GM12878 (cell line): ENCODE data around the gene CALHM3. TPM values are rescaled to one million over a fixed set of nuclear protein-coding genes. Genes with fewer than 3 reads are reported as not detected.

ENCODE experiments used
- CHD4 ChIP-seq: fragments of 200-600 bp; sonication (generic); IDR thresholded peaks from 2 replicates; pipeline ENCODE4 v1.6.1; 2016; ENCODE audit warnings: mild to moderate bottlenecking
- E2F8 ChIP-seq: fragments of 450-650 bp; IDR thresholded peaks from 2 replicates; pipeline ENCODE4 v1.6.1; 2018; ENCODE audit warnings: mild to moderate bottlenecking, low read depth, moderate library complexity; ENCODE audit not compliant: partially characterized antibody
- EED ChIP-seq: sonication (generic); IDR thresholded peaks from 2 replicates; pipeline ENCODE4 v1.6.1; 2016; ENCODE audit warnings: antibody characterized with exemption, low read depth
- EP300 ChIP-seq, 2 experiments: fragments of 150-350 bp in 1 of 2; IDR thresholded peaks; 2 replicates each; pipeline ENCODE4 v1.6.1; 2011 to 2012; ENCODE audit warnings: low read depth in 2 of 2, low read length in 2 of 2, borderline replicate concordance in 1 of 2, improper control_type of control experiment in 1 of 2, inconsistent platforms in 1 of 2; ENCODE audit not compliant: control insufficient read depth in 1 of 2
- FOXM1 ChIP-seq: IDR thresholded peaks from 2 replicates; pipeline ENCODE4 v1.6.1; 2012; ENCODE audit warnings: low read depth, mild to moderate bottlenecking, inconsistent platforms, low read length, moderate library complexity
- GATAD2B ChIP-seq: fragments of 450-650 bp; conservative IDR thresholded peaks from 2 replicates; pipeline ENCODE4 v1.6.1; 2017; ENCODE audit warnings: low read depth, mild to moderate bottlenecking, moderate library complexity
- MEF2B ChIP-seq: fragments of 450-650 bp; IDR thresholded peaks from 2 replicates; pipeline ENCODE4 v1.6.1; 2018; ENCODE audit warnings: mild to moderate bottlenecking, moderate library complexity; ENCODE audit not compliant: partially characterized antibody, poor library complexity, severe bottlenecking
- NFYA ChIP-seq: IDR thresholded peaks from 2 replicates; pipeline ENCODE4 v1.6.1; 2011; ENCODE audit warnings: low read depth, mild to moderate bottlenecking, low read length, improper control_type of control experiment, borderline replicate concordance
- NR2C1 ChIP-seq: fragments of 450-650 bp; IDR thresholded peaks from 2 replicates; pipeline ENCODE4 v1.6.1; 2017; ENCODE audit warnings: antibody characterized with exemption, mild to moderate bottlenecking, moderate library complexity
- PAX8 ChIP-seq: fragments of 450-650 bp; IDR thresholded peaks from 2 replicates; pipeline ENCODE4 v1.6.1; 2017; ENCODE audit warnings: mild to moderate bottlenecking, moderate library complexity
- PKNOX1 ChIP-seq: fragments of 450-650 bp; IDR thresholded peaks from 2 replicates; pipeline ENCODE4 v1.6.1; 2016; ENCODE audit warnings: mild to moderate bottlenecking
- RFX5 ChIP-seq: IDR thresholded peaks from 2 replicates; pipeline ENCODE4 v1.6.1; 2011; ENCODE audit warnings: low read depth, low read length, improper control_type of control experiment
- SIX5 ChIP-seq: IDR thresholded peaks from 2 replicates; pipeline ENCODE4 v1.6.1; 2011; ENCODE audit warnings: mild to moderate bottlenecking, low read depth, low read length, moderate library complexity; ENCODE audit not compliant: severe bottlenecking
- STAT1 ChIP-seq: fragments of 450-650 bp; conservative IDR thresholded peaks from 2 replicates; pipeline ENCODE4 v1.6.1; 2014; ENCODE audit warnings: antibody characterized with exemption, mild to moderate bottlenecking
- TAF1 ChIP-seq: IDR thresholded peaks from 2 replicates; pipeline ENCODE4 v1.6.1; 2011; ENCODE audit warnings: mild to moderate bottlenecking, low read depth, low read length, borderline replicate concordance
- TCF12 ChIP-seq: IDR thresholded peaks from 2 replicates; pipeline ENCODE4 v1.6.1; 2011; ENCODE audit warnings: low read depth, mild to moderate bottlenecking, low read length
- TCF3 ChIP-seq: IDR thresholded peaks from 2 replicates; pipeline ENCODE4 v1.6.1; 2012; ENCODE audit warnings: low read depth, mild to moderate bottlenecking, low read length, borderline replicate concordance; ENCODE audit not compliant: insufficient read depth
- YBX1 ChIP-seq: fragments of 450-650 bp; IDR thresholded peaks from 2 replicates; pipeline ENCODE4 v1.6.1; 2016; ENCODE audit warnings: antibody characterized with exemption
- ZNF217 ChIP-seq: fragments of 450-650 bp; IDR thresholded peaks from 2 replicates; pipeline ENCODE4 v1.6.1; 2017; ENCODE audit warnings: antibody characterized with exemption, mild to moderate bottlenecking
- ZNF384 ChIP-seq: IDR thresholded peaks from 2 replicates; pipeline ENCODE4 v1.6.1; 2012; ENCODE audit warnings: low read depth, mild to moderate bottlenecking, low read length, improper control_type of control experiment, borderline replicate concordance
- polyA plus RNA-seq, 11 experiments: library from polyadenylated mRNA; depleted of rRNA in 4 of 11; unstranded in 6 of 11; stranded (reverse) in 5 of 11; fragments of >200 nt; fragmentation: Nextera tagmentation in 4 of 11; fragmentation: Illumina TruSeq in 1 of 11; extraction: Ambion mirVana in 4 of 11; extraction: Trizol in 1 of 11; gene quantifications; 1 replicate in 1 of 11; 2 replicates in 10 of 11; pipeline versions ENCODE4 v1.2.1 to v1.2.3, GENCODE V29; 2011 to 2016; ENCODE audit warnings: inconsistent platforms in 2 of 11, missing spikeins in 2 of 11, low read depth in 1 of 11
- total RNA-seq, 4 experiments: library from RNA; depleted of rRNA in 3 of 4; stranded (reverse); fragments of >200 nt in 3 of 4; fragmentation: Illumina TruSeq in 1 of 4; extraction: Trizol in 1 of 4; gene quantifications; 2 replicates each; pipeline versions ENCODE4 v1.2.1 to v1.2.3, GENCODE V29; 2013 to 2021
- TF ChIP-seq, protein P1 (sequence below): fragments of 450-650 bp; IDR thresholded peaks from 2 replicates; pipeline ENCODE4 v1.6.1; 2017; ENCODE audit warnings: mild to moderate bottlenecking
- TF ChIP-seq, protein P2 (sequence below): fragments of 450-650 bp; formaldehyde crosslinking; IDR thresholded peaks from 2 replicates; pipeline ENCODE4 v1.4.0; 2020; ENCODE audit warnings: mild to moderate bottlenecking, moderate library complexity

The CALHM3 gene
- total and polyA plus RNA-seq, 10 of the 15 experiments (the other 5 are each of a cell fraction or from before 2014, with no cell fraction given), result 0.03 to 0.42 (median 0.11) TPM; not detected in 5

GRCh38 chr10:103504181-103504783 lies 25.2 kb upstream of the CALHM3 start (continued):
- TF ChIP-seq, protein P1, sequence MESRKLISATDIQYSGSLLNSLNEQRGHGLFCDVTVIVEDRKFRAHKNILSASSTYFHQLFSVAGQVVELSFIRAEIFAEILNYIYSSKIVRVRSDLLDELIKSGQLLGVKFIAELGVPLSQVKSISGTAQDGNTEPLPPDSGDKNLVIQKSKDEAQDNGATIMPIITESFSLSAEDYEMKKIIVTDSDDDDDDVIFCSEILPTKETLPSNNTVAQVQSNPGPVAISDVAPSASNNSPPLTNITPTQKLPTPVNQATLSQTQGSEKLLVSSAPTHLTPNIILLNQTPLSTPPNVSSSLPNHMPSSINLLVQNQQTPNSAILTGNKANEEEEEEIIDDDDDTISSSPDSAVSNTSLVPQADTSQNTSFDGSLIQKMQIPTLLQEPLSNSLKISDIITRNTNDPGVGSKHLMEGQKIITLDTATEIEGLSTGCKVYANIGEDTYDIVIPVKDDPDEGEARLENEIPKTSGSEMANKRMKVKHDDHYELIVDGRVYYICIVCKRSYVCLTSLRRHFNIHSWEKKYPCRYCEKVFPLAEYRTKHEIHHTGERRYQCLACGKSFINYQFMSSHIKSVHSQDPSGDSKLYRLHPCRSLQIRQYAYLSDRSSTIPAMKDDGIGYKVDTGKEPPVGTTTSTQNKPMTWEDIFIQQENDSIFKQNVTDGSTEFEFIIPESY, result no peak
- TF ChIP-seq ZNF217 (no peak), SIX5 (no peak), STAT1 (no peak), YBX1 (no peak), NR2C1 (no peak), EED (no peak), CHD4 (no peak), MEF2B (no peak), TAF1 (no peak), E2F8 (no peak), NFYA (no peak), EP300 (IDR thresholded peaks at IDR 0.05; ENCODE audit: borderline replicate concordance in 1 of 2, control insufficient read depth in 1 of 2, low read depth in 2 of 2, low read length in 2 of 2) (no peak), TCF3 (no peak), TCF12 (no peak), PAX8 (no peak), GATAD2B (no peak), FOXM1 (no peak), ZNF384 (no peak), PKNOX1 (peak; percentile 54), RFX5 (no peak)
- TF ChIP-seq, protein P2, sequence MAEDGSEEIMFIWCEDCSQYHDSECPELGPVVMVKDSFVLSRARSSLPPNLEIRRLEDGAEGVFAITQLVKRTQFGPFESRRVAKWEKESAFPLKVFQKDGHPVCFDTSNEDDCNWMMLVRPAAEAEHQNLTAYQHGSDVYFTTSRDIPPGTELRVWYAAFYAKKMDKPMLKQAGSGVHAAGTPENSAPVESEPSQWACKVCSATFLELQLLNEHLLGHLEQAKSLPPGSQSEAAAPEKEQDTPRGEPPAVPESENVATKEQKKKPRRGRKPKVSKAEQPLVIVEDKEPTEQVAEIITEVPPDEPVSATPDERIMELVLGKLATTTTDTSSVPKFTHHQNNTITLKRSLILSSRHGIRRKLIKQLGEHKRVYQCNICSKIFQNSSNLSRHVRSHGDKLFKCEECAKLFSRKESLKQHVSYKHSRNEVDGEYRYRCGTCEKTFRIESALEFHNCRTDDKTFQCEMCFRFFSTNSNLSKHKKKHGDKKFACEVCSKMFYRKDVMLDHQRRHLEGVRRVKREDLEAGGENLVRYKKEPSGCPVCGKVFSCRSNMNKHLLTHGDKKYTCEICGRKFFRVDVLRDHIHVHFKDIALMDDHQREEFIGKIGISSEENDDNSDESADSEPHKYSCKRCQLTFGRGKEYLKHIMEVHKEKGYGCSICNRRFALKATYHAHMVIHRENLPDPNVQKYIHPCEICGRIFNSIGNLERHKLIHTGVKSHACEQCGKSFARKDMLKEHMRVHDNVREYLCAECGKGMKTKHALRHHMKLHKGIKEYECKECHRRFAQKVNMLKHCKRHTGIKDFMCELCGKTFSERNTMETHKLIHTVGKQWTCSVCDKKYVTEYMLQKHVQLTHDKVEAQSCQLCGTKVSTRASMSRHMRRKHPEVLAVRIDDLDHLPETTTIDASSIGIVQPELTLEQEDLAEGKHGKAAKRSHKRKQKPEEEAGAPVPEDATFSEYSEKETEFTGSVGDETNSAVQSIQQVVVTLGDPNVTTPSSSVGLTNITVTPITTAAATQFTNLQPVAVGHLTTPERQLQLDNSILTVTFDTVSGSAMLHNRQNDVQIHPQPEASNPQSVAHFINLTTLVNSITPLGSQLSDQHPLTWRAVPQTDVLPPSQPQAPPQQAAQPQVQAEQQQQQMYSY (CRISPR knock-in tag), result no peak
